ENCODE data around the gene CPSF6. TPM values are rescaled to one million over a fixed set of nuclear protein-coding genes. Genes with fewer than 3 reads are reported as not detected.
"Not testable (repeated sequence)": the region's sequence is repeated elsewhere in the genome, so short reads cannot be mapped to it uniquely, and the experiment has no call there.

The CPSF6 gene
- total and polyA plus RNA-seq, 3 experiments from 2014 or later = 52.5 to 114 (median 113) TPM

DNA sequence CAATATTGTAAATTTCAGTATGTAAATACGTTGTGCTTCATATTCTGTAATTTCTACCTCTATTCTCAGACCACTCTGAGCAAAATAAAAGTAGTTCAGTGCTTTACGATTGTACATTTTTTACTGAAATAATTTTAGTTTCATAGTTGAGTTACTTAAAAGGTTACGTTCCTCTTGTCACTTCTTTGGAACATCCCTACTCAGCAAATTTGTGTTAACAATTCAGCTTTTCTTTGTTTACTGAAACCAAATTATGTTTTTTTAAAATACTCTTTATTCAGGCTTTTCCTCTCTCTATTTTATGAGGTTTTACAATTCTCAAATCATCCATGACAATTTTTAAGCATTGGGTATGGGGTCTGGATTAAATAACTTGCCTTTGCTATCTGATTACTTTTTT is 25.8 kb downstream of the CPSF6 start:
- DNase-seq = no peak
- no peak overlapping the region for H3K27ac ChIP-seq (ENCODE audit: low read depth, low read length)
- Mint-ChIP-seq H3K4me3 (no peak overlapping the region), H3K27me3 (no peaks in the 10 kb centered on the region), H3K9me3 (no peaks in the 10 kb centered on the region), H3K36me3 (peaks cover 17 to 63% (median 21%) of the 10 kb centered on the region in 3 donors), H3K4me1 (peaks cover 4 to 8% (median 4%) of the 10 kb centered on the region in 3 donors), H3K27ac (no peak overlapping the region)
- no peaks in the 10 kb centered on the region for H3K27me3 ChIP-seq (ENCODE audit: insufficient read depth, low read length, poor library complexity, severe bottlenecking)
- peaks cover 49% of the 10 kb centered on the region for H3K36me3 ChIP-seq (ENCODE audit: insufficient read depth, low read length)
- no peak overlapping the region for H3K4me3 ChIP-seq (ENCODE audit: low read length)
- no peaks in the 10 kb centered on the region for H3K9me3 ChIP-seq (ENCODE audit: low read length)
- H3K4me1 ChIP-seq (ENCODE audit: insufficient read depth, low read length) = no peaks in the 10 kb centered on the region
- POLR2A ChIA-PET = interaction anchor here (1.0 kb wide), 1 partner anchor 25 kb away, joined by 3 read pairs; no protein-coding TSS in a partner anchor
- CTCF ChIA-PET = interaction anchor here (1.4 kb wide), 1 partner anchor 108 kb away, joined by 4 read pairs; no protein-coding TSS in a partner anchor

DNA sequence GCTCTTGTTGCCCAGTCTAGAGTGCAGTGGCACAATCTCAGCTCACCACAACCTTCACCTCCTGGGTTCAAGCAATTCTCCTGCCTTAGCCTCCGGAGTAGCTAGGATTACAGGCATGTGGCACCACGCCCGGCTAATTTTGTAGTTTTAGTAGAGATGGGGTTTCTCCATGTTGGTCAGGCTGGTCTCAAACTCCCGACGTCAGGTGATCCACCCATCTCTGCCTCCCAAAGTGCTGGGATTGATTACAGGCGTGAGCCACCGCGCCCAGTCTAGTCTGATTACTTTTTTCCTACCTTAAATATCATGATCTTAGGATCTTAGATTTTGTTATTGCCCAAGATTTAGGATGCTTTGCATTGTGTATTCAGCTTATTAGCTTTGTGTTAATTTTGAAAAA is 26.3 kb downstream of the CPSF6 start:
- CTCF ChIA-PET; H3K4me1 ChIP-seq (ENCODE audit: insufficient read depth, low read length): not testable (repeated sequence)

DNA sequence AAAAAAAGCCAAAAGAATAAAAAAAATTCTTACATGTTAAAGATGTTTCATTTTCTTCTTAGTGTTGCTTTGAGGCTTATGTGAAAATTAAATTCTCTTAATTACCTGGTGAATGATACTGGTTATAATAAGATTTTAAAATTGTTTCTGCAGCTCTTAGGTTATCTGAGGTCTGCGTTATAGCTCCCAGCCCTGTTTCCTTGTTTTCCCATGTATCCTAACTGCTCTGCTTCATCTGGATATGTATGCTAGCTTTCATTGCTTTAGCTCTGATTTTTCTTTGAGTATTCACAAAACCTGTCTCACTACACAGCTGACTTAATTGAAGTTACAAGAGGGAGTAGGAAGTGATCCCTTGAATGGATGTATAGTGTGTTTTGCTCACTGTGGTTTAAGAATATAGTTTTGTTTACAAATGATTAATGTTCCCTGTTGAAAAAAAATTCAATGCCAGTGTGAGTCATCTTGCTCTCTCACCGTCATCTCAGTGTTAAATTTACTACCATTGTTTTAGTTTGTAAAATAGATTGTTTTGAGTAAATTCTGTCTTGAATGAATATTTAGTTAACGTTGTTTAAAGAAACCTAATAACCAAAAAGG is 26.8 kb downstream of the CPSF6 start:
- no peaks in the 10 kb centered on the region for H3K27me3 ChIP-seq (ENCODE audit: insufficient read depth, low read length, poor library complexity, severe bottlenecking)
- Mint-ChIP-seq H3K4me3 (no peak overlapping the region), H3K9me3 (no peaks in the 10 kb centered on the region), H3K27me3 (no peaks in the 10 kb centered on the region), H3K36me3 (peaks cover 9 to 61% (median 13%) of the 10 kb centered on the region in 3 donors), H3K27ac (peak overlapping the region in 4 of 8 donors; percentile 6 to 43 (median 24)), H3K4me1 (peaks cover 4 to 16% (median 8%) of the 10 kb centered on the region in 3 donors)
- peaks cover 43% of the 10 kb centered on the region for H3K36me3 ChIP-seq (ENCODE audit: insufficient read depth, low read length)
- H3K9me3 ChIP-seq (ENCODE audit: low read length) = no peaks in the 10 kb centered on the region
- CTCF ChIA-PET = no interaction called here
- no peak overlapping the region for H3K27ac ChIP-seq (ENCODE audit: low read depth, low read length)
- DNase-seq = no peak
- H3K4me1 ChIP-seq (ENCODE audit: insufficient read depth, low read length) = no peaks in the 10 kb centered on the region
- H3K4me3 ChIP-seq (ENCODE audit: low read length) = no peak overlapping the region
- POLR2A ChIA-PET = interaction anchor here (1.0 kb wide), 1 partner anchor 26 kb away, joined by 3 read pairs; no protein-coding TSS in a partner anchor

More for the DNA sequence above, 26.3 kb downstream of the CPSF6 start:
- POLR2A ChIA-PET = interaction anchor here (1.0 kb wide), 1 partner anchor 25 kb away, joined by 3 read pairs; no protein-coding TSS in a partner anchor
- H3K27ac ChIP-seq (ENCODE audit: low read depth, low read length); DNase-seq; H3K27me3 Mint-ChIP-seq; H3K9me3 ChIP-seq (ENCODE audit: low read length); H3K27ac Mint-ChIP-seq; H3K9me3 Mint-ChIP-seq; H3K4me3 ChIP-seq (ENCODE audit: low read length); H3K27me3 ChIP-seq (ENCODE audit: insufficient read depth, low read length, poor library complexity, severe bottlenecking); H3K4me3 Mint-ChIP-seq: not testable (repeated sequence)
- peaks cover 44% of the 10 kb centered on the region for H3K36me3 ChIP-seq (ENCODE audit: insufficient read depth, low read length)
- Mint-ChIP-seq H3K4me1 (peaks cover 4 to 12% (median 4%) of the 10 kb centered on the region in 3 donors), H3K36me3 (peaks cover 15 to 63% (median 17%) of the 10 kb centered on the region in 3 donors)

DNA sequence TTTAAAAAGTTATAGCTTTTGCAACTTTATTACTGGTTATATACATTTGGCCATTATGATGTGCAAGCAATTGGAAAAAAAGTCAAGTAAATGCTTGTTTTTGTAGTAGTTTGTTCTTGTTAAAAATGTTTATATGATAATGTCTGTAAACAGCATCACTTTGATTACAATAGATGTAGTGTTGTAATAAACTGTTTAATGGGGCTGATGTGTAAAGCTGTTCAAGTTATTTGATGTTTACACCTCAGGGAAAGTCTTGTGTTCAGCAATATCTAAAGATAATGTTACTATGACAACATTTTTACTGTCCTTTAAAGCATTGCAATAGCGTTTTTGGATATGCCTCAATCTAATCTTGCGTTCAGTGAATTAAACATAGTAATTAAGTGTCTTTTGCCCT is 30.4 kb downstream of the CPSF6 start:
- Mint-ChIP-seq H3K36me3 (peaks cover 0 to 42% (median 3%) of the 10 kb centered on the region in 3 donors), H3K4me1 (peaks cover 13 to 33% (median 22%) of the 10 kb centered on the region in 3 donors), H3K4me3 (no peak overlapping the region), H3K27ac (no peak overlapping the region), H3K27me3 (no peaks in the 10 kb centered on the region), H3K9me3 (no peaks in the 10 kb centered on the region)
- peaks cover 5% of the 10 kb centered on the region for H3K4me1 ChIP-seq (ENCODE audit: insufficient read depth, low read length)
- no peak overlapping the region for H3K27ac ChIP-seq (ENCODE audit: low read depth, low read length)
- CTCF ChIA-PET = no interaction called here
- no peaks in the 10 kb centered on the region for H3K27me3 ChIP-seq (ENCODE audit: insufficient read depth, low read length, poor library complexity, severe bottlenecking)
- no peak overlapping the region for H3K4me3 ChIP-seq (ENCODE audit: low read length)
- peaks cover 15% of the 10 kb centered on the region for H3K36me3 ChIP-seq (ENCODE audit: insufficient read depth, low read length)
- DNase-seq = no peak
- POLR2A ChIA-PET = no interaction called here
- H3K9me3 ChIP-seq (ENCODE audit: low read length) = no peaks in the 10 kb centered on the region

DNA sequence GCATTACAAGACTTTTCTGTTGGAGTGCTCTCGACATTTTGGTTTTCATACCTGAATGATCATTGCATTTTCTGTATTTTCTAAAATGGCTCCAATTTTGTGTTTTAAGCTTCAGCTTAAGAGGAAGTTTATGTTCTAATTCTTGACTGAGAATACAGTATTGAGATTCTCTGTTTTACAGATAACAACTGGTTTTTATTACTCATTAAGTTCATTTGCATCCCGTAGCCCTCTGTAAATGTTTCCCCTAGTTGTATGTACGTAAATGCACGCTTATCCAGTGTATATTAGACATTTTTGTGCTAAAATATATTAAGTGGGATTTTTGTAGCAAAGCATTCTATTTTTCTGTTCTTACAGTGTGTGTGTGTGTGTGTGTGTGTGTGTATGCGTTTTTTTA is 33.1 kb downstream of the CPSF6 start:
- H3K4me3 ChIP-seq (ENCODE audit: low read length) = no peak overlapping the region
- no peak overlapping the region for H3K4me3 Mint-ChIP-seq
- peak overlapping the region in 2 of 8 donors; percentile 26 to 80 for H3K27ac Mint-ChIP-seq
- POLR2A ChIA-PET = no interaction called here
- no peaks in the 10 kb centered on the region for H3K9me3 ChIP-seq (ENCODE audit: low read length)
- peaks cover 9% of the 10 kb centered on the region for H3K36me3 ChIP-seq (ENCODE audit: insufficient read depth, low read length)
- no peaks in the 10 kb centered on the region for H3K9me3 Mint-ChIP-seq
- H3K27ac ChIP-seq (ENCODE audit: low read depth, low read length) = no peak overlapping the region
- no peaks in the 10 kb centered on the region for H3K27me3 ChIP-seq (ENCODE audit: insufficient read depth, low read length, poor library complexity, severe bottlenecking)
- H3K36me3 Mint-ChIP-seq = peaks cover 0 to 25% (median 2%) of the 10 kb centered on the region in 3 donors
- CTCF ChIA-PET = no interaction called here
- H3K27me3 Mint-ChIP-seq = no peaks in the 10 kb centered on the region
- H3K4me1 ChIP-seq (ENCODE audit: insufficient read depth, low read length) = peaks cover 24% of the 10 kb centered on the region
- DNase-seq = no peak
- peaks cover 31 to 53% (median 48%) of the 10 kb centered on the region in 3 donors for H3K4me1 Mint-ChIP-seq

DNA sequence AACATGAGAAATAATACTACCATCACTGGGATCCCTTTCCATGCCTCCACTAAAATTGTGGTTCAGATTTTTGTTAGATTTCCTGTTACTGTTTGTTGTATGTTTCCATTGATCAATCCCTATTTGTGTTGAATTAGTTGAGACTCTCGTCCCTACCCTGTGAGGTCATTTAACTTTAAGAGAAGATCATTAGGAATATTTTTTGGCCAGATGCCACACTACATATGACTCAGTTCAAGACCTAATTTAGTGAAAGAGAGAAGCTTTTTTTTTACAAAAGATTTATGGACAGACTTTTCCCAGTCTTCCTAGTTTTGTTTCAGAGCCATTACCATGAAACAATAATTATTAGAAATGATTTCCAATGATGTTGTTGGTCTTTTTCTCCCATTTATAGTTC is 35.5 kb downstream of the CPSF6 start:
- Histone ChIP-seq H3K36me3 (ENCODE audit: insufficient read depth, low read length) (peaks cover under 1% of the 10 kb centered on the region), H3K27ac (ENCODE audit: low read depth, low read length) (no peak overlapping the region), H3K27me3 (ENCODE audit: insufficient read depth, low read length, poor library complexity, severe bottlenecking) (no peaks in the 10 kb centered on the region), H3K4me1 (ENCODE audit: insufficient read depth, low read length) (peaks cover 24% of the 10 kb centered on the region), H3K4me3 (ENCODE audit: low read length) (no peak overlapping the region), H3K9me3 (ENCODE audit: low read length) (no peaks in the 10 kb centered on the region)
- Mint-ChIP-seq H3K4me3 (peak overlapping the region in 1 of 7 donors; percentile 17), H3K27ac (peak overlapping the region in 4 of 8 donors; percentile 1 to 66 (median 43)), H3K27me3 (no peaks in the 10 kb centered on the region), H3K36me3 (peaks cover 0 to 15% (median 0%) of the 10 kb centered on the region in 3 donors), H3K9me3 (no peaks in the 10 kb centered on the region), H3K4me1 (peaks cover 33 to 67% (median 65%) of the 10 kb centered on the region in 3 donors)
- CTCF ChIA-PET = interaction anchor here (1.3 kb wide), 1 partner anchor 10 kb away, joined by 3 read pairs; no protein-coding TSS in a partner anchor
- no peak for DNase-seq
- POLR2A ChIA-PET = no interaction called here

DNA sequence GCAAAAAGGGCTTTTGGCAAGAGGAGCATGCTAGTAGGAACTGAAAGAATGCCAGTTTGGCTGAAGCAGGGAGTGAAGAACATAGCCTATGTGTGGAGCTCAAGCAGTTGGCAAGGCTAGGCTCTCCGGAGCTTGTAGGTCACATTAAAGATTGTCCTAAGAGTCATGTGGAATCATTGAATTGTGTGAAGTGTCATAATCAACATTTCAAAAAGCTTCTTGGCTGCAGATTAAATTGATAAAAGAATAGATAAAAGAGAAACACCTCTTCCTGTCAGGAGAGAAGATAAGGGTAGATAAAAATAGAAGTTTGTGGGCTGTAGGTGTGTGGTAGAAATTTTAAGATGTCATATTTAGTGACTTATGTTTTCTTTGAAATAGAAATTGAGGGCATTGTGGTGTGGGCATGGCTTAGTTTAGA is 36.1 kb downstream of the CPSF6 start:
- peaks cover 33 to 67% (median 62%) of the 10 kb centered on the region in 3 donors for H3K4me1 Mint-ChIP-seq
- H3K27me3 Mint-ChIP-seq = no peaks in the 10 kb centered on the region
- ChIA-PET POLR2A (no interaction called here), CTCF (interaction anchor here (1.3 to 1.7 kb wide), 2 partner anchors 9 to 15 kb away, joined by 3 to 5 read pairs; no protein-coding TSS in a partner anchor)
- H3K9me3 Mint-ChIP-seq = no peaks in the 10 kb centered on the region
- Histone ChIP-seq H3K4me3 (ENCODE audit: low read length) (no peak overlapping the region), H3K4me1 (ENCODE audit: insufficient read depth, low read length) (peaks cover 24% of the 10 kb centered on the region), H3K27ac (ENCODE audit: low read depth, low read length) (no peak overlapping the region), H3K27me3 (ENCODE audit: insufficient read depth, low read length, poor library complexity, severe bottlenecking) (no peaks in the 10 kb centered on the region), H3K36me3 (ENCODE audit: insufficient read depth, low read length) (no peaks in the 10 kb centered on the region), H3K9me3 (ENCODE audit: low read length) (no peaks in the 10 kb centered on the region)
- H3K27ac Mint-ChIP-seq = peak overlapping the region in 7 of 8 donors; percentile 16 to 74 (median 59)
- peaks cover 0 to 10% (median 0%) of the 10 kb centered on the region in 3 donors for H3K36me3 Mint-ChIP-seq
- DNase-seq = peak in 1 of 5 donors; percentile 31
- H3K4me3 Mint-ChIP-seq = peak overlapping the region in 6 of 7 donors; percentile 1 to 66 (median 50)

Data from CD8-positive, alpha-beta memory T cell (primary cell).